Stimulated activated naive CD4-positive, alpha-beta T cell treated with Interleukin-2 at 50 U/mL for 16 hours (primary cell): Measurements from ENCODE around the gene CFTR.

Experiments
- DNase-seq: peaks from one replicate; lab custom pipeline; 2025; lab: John Stamatoyannopoulos, UW

CFTR gene

GRCh38 chr7:117588352-117588794 lies 108.5 kb downstream of the CFTR start:
- no peak for DNase-seq

- DNase-seq, result no peak
Observed at GRCh38 chr7:117590191-117590590, 110.4 kb downstream of the CFTR start.

GRCh38 chr7:117592011-117592635 lies 112.3 kb downstream of the CFTR start:
- no peak for DNase-seq

GRCh38 chr7:117596134-117596533 lies 116.3 kb downstream of the CFTR start:
- no peak for DNase-seq

GRCh38 chr7:117597755-117598154 lies 117.9 kb downstream of the CFTR start:
- no peak for DNase-seq

- no peak for DNase-seq
Observed at GRCh38 chr7:117600911-117601310, 121.1 kb downstream of the CFTR start.

GRCh38 chr7:117603627-117604026 lies 123.8 kb downstream of the CFTR start:
- DNase-seq, result no peak

GRCh38 chr7:117605712-117606111 lies 125.9 kb downstream of the CFTR start:
- DNase-seq, result no peak

GRCh38 chr7:117606132-117606531 lies 126.3 kb downstream of the CFTR start:
- no peak for DNase-seq

- no peak for DNase-seq
Observed at GRCh38 chr7:117610396-117610795, 130.6 kb downstream of the CFTR start.

- DNase-seq, result no peak
Observed at GRCh38 chr7:117612637-117613036, 132.8 kb downstream of the CFTR start.

GRCh38 chr7:117616694-117617093 lies 136.9 kb downstream of the CFTR start:
- DNase-seq, result no peak

- DNase-seq, result no peak
Observed at GRCh38 chr7:117619681-117620080, 139.9 kb downstream of the CFTR start.

GRCh38 chr7:117621075-117621618 lies 141.3 kb downstream of the CFTR start:
- no peak for DNase-seq

- no peak for DNase-seq
Observed at GRCh38 chr7:117623606-117624005, 143.8 kb downstream of the CFTR start.

- DNase-seq, result no peak
Observed at GRCh38 chr7:117630501-117630900, 150.7 kb downstream of the CFTR start.

- DNase-seq, result no peak
Observed at GRCh38 chr7:117630907-117631564, 151.2 kb downstream of the CFTR start.

- no peak for DNase-seq
Observed at GRCh38 chr7:117631652-117632051, 151.8 kb downstream of the CFTR start.

GRCh38 chr7:117637937-117638336 lies 158.1 kb downstream of the CFTR start:
- DNase-seq, result no peak

GRCh38 chr7:117639966-117640365 lies 160.1 kb downstream of the CFTR start:
- no peak for DNase-seq

GRCh38 chr7:117640465-117640864 lies 160.6 kb downstream of the CFTR start:
- no peak for DNase-seq

GRCh38 chr7:117645481-117646165 lies 165.8 kb downstream of the CFTR start:
- no peak for DNase-seq
